Adrenal gland (tissue), 12 donors: ENCODE data around the gene AFAP1L1. TPM values are rescaled to one million over a fixed set of nuclear protein-coding genes. Genes with fewer than 3 reads are reported as not detected.

Experiments
- DNase-seq, 7 donors: peaks; one replicate each; pipeline ENCODE4 v3.0.0-alpha.2; 2019 to 2020
- H3K27ac ChIP-seq, 5 donors: fragments of 200-600 bp; sonication (generic) in 4 of 5; 1 replicate in 3 of 5; 2 replicates in 2 of 5; pipeline versions ENCODE4 v1.5.1 to v1.8.0; 2016 to 2020; ENCODE audit warnings: mild to moderate bottlenecking in 1 of 5
- H3K27me3 ChIP-seq: fragments of 200-600 bp; 2 replicates; pipeline ENCODE4 v1.8.0; 2021
- H3K36me3 ChIP-seq, 2 donors: fragments of 200-600 bp; replicated peaks in 1 of 2; 1 replicate in 1 of 2; 2 replicates in 1 of 2; pipeline versions ENCODE4 v1.5.1 to v1.8.0; 2018 to 2022
- H3K4me1 ChIP-seq, 2 donors: fragments of 200-600 bp; replicated peaks in 1 of 2; 1 replicate in 1 of 2; 2 replicates in 1 of 2; pipeline versions ENCODE4 v1.5.1 to v1.8.0; 2018 to 2021
- H3K4me3 ChIP-seq, 4 donors: fragments of 200-600 bp; sonication (generic) in 3 of 4; one replicate each; pipeline ENCODE4 v1.5.1; 2016 to 2018
- H3K9me3 ChIP-seq, 3 donors: fragments of 200-600 bp; sonication (generic) in 1 of 3; replicated peaks in 1 of 3; 1 replicate in 2 of 3; 2 replicates in 1 of 3; pipeline versions ENCODE4 v1.5.1 to v1.8.0; 2016 to 2021
- CTCF ChIP-seq, 6 experiments: fragments of 450-650 bp in 4 of 6; fragments of 200-600 bp in 2 of 6; sonication (generic) in 1 of 6; IDR thresholded peaks; 1 replicate in 5 of 6; 2 replicates in 1 of 6; pipeline versions ENCODE4 v1.5.1 to v1.8.0; 2016 to 2021; ENCODE audit warnings: antibody characterized with exemption in 6 of 6, mild to moderate bottlenecking in 2 of 6, moderate library complexity in 1 of 6
- POLR2A ChIP-seq, 2 donors: fragments of 450-650 bp; IDR thresholded peaks; one replicate each; pipeline ENCODE4 v1.6.1; 2017; ENCODE audit warnings: antibody characterized with exemption in 2 of 2, mild to moderate bottlenecking in 2 of 2, moderate library complexity in 1 of 2
- WGBS, 4 donors: extraction: QIAGEN DNeasy Blood & Tissue Kit in 2 of 4; methylation state at CpG; one replicate each; pipeline versions ENCODE4 v1.1.5 to v1.1.7; 2013 to 2017; 5-methylcytosine and 5-hydroxymethylcytosine counted together
- intact Hi-C, 2 donors: fragments of 100-400 bp; cut with DNase I; formaldehyde crosslinking; loops; one replicate each; pipeline versions ENCODE4 v1.14.1 to v1.15.0; 2022 to 2023
- polyA plus RNA-seq, 3 donors: library from polyadenylated mRNA; stranded (reverse); fragments of 200-250 nt in 2 of 3; fragments of 350-450 nt in 1 of 3; fragmentation: Illumina TruSeq in 1 of 3; extraction: RNeasy Lipid Tissue Mini Kit (QIAGEN cat#74804) in 1 of 3; gene quantifications; one replicate each; pipeline ENCODE4 v1.2.3, GENCODE V29; 2013 to 2014
- total RNA-seq, 9 donors: library from RNA; depleted of rRNA in 4 of 9; stranded (reverse); fragments of >200 nt in 4 of 9; fragments of 120-200 nt in 1 of 9; fragmentation: NEBNext Ultra II Directional in 1 of 9; extraction: Animal tissue kit (Norgen Biotek cat#: 25700) in 1 of 9; gene quantifications; one replicate each; pipeline versions ENCODE4 v1.1.0 to v1.2.4, GENCODE V29; 2013 to 2023
- donor health status: healthy with polysubstance abuse.
- donor health status: Bipolar disorder and iron deficiency.
- donor health status: DM: yes; HTN: yes; CAD: no.
- donor health status: DM: no; HTN: no; CAD: no.
- donor health status: DM: no; HTN: no; CAD: no.
- donor health status: DM: yes; HTN: yes; CAD: no.

Gene AFAP1L1
- total and polyA plus RNA-seq, 12 donors, result 4.3 to 13.4 (median 9.3) TPM

- 83 to 90% (median 88%) methylated on average over 4 of the region's 4 CpGs for WGBS, 4 donors
- H3K27me3 ChIP-seq, result no peaks in the 10 kb centered on the region
- H3K4me1 ChIP-seq, result peaks cover 0 to 7% of the 10 kb centered on the region in 2 donors
- H3K27ac ChIP-seq, result no peak overlapping the region
- DNase-seq, result peak in 1 of 7 donors; percentile 29
- H3K9me3 ChIP-seq, result no peaks in the 10 kb centered on the region
- no peaks in the 10 kb centered on the region for H3K36me3 ChIP-seq
- TF ChIP-seq CTCF (IDR thresholded peaks at IDR 0.05) (no peak), POLR2A (IDR thresholded peaks at IDR 0.05) (no peak)
- intact Hi-C loops, result loop anchor here (5.0 to 10.0 kb wide), 2 partner anchors 195 to 243 kb away; no protein-coding TSS in a partner anchor
- H3K4me3 ChIP-seq, result no peak overlapping the region
Observed at GRCh38 chr5:149372076-149372795, 100.6 kb downstream of the AFAP1L1 start.

GRCh38 chr5:149372932-149373331 is 101.3 kb downstream of the AFAP1L1 start:
- H3K27ac ChIP-seq, result no peak overlapping the region
- H3K4me1 ChIP-seq, result peaks cover 0 to 7% of the 10 kb centered on the region in 2 donors
- TF ChIP-seq CTCF (IDR thresholded peaks at IDR 0.05), result no peak
- TF ChIP-seq POLR2A (IDR thresholded peaks at IDR 0.05), result no peak
- peak in 1 of 7 donors; percentile 18 for DNase-seq
- no peaks in the 10 kb centered on the region for H3K36me3 ChIP-seq
- 91 to 96% (median 93%) methylated on average over 3 of the region's 3 CpGs for WGBS, 4 donors
- no peaks in the 10 kb centered on the region for H3K27me3 ChIP-seq
- H3K9me3 ChIP-seq, result no peaks in the 10 kb centered on the region
- intact Hi-C loops, result loop anchor here (5.0 to 10.0 kb wide), 2 partner anchors 194 to 242 kb away; no protein-coding TSS in a partner anchor
- no peak overlapping the region for H3K4me3 ChIP-seq

GRCh38 chr5:149374303-149374702 is 102.6 kb downstream of the AFAP1L1 start:
- TF ChIP-seq CTCF (IDR thresholded peaks at IDR 0.05) (no peak), POLR2A (IDR thresholded peaks at IDR 0.05) (no peak)
- H3K4me1 ChIP-seq, result peaks cover 0 to 20% of the 10 kb centered on the region in 2 donors
- H3K27me3 ChIP-seq, result no peaks in the 10 kb centered on the region
- intact Hi-C loops, result loop anchor here (5.0 to 10.0 kb wide), 2 partner anchors 193 to 240 kb away; no protein-coding TSS in a partner anchor
- DNase-seq, result peak in 1 of 7 donors; percentile 42
- 94 to 97% (median 96%) methylated on average over 11 to 20 of the region's 20 CpGs for WGBS, 4 donors
- no peak overlapping the region for H3K4me3 ChIP-seq
- H3K36me3 ChIP-seq, result no peaks in the 10 kb centered on the region
- H3K27ac ChIP-seq, result no peak overlapping the region
- H3K9me3 ChIP-seq, result no peaks in the 10 kb centered on the region

- WGBS, 4 donors, result 68 to 84% (median 77%) methylated on average over 3 of the region's 3 CpGs
- intact Hi-C loops, result loop anchor here (5.0 to 10.0 kb wide), 2 partner anchors 192 to 240 kb away; no protein-coding TSS in a partner anchor
- DNase-seq, result peak in 1 of 7 donors; percentile 39
- Histone ChIP-seq H3K9me3 (no peaks in the 10 kb centered on the region), H3K4me3 (no peak overlapping the region), H3K4me1 (peaks cover 0 to 21% of the 10 kb centered on the region in 2 donors), H3K27me3 (no peaks in the 10 kb centered on the region), H3K27ac (no peak overlapping the region), H3K36me3 (no peaks in the 10 kb centered on the region)
- no peak for TF ChIP-seq POLR2A (IDR thresholded peaks at IDR 0.05)
- no peak for TF ChIP-seq CTCF (IDR thresholded peaks at IDR 0.05)
Observed at GRCh38 chr5:149374801-149375200, 103.1 kb downstream of the AFAP1L1 start.
